ENCODE results near the gene DSC3.

DNA sequence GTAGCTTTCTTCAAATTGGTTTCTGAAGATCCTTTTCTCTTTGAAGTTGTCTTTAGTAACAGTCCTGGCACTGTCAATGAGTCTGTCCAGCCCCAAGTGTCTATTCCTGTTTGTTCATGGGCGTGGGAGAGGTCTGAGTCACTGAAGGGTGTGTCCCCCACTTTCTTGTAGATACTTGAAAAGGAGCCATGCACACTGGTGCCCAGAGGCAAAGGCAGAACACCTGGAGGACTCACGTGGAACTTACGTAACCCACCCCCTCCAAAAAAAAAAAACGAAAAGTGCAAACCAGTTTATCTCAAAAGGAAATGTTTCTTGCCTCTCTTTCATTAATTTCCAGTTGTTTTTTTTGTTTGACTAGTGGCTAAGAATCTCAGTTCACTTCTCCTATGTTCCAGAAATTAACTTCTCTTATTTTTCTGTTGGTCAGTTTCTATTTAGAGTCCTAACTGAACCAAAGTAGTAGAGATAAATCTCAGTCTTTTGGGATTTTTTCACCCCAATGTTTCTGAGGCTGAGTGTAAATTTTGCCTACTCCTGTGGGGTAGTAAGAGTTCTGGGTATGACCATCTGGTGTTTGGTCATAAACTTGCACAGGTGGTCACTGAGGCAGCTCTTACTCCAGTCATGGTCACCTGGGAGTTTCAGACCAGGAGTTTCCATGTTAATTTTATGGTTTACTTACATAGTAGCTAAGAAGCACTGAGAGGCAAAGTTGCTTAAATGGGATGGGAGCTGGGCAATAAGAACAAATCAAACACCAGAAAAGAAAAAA is 54.9 kb downstream of the DSC3 start:
- TF ChIP-seq FOXM1 (IDR thresholded peaks at IDR 0.05; ENCODE audit: borderline replicate concordance) (no peak), FOXK2 (IDR thresholded peaks at IDR 0.05) (no peak)
